ENCODE data around the gene AP1B1. TPM values are rescaled to one million over a fixed set of nuclear protein-coding genes. Genes with fewer than 3 reads are reported as not detected.

The AP1B1 gene
- total RNA-seq, 4 donors from 2014 or later, result 50.9 to 74.1 (median 55.8) TPM

GRCh38 chr22:29353286-29353685 lies 35.1 kb downstream of the AP1B1 start:
- H3K9me3 ChIP-seq, result no peaks in the 10 kb centered on the region
- no peak overlapping the region for H3K27ac ChIP-seq
- H3K4me3 ChIP-seq, result no peak overlapping the region
- TF ChIP-seq POLR2A (IDR thresholded peaks at IDR 0.05), result no peak
- TF ChIP-seq CTCF (IDR thresholded peaks at IDR 0.05), result no peak
- ATAC-seq, result no peak
- H3K36me3 ChIP-seq, result peaks cover 0 to 100% of the 10 kb centered on the region in 2 donors
- H3K27me3 ChIP-seq, result no peaks in the 10 kb centered on the region
- H3K4me1 ChIP-seq, result no peaks in the 10 kb centered on the region
- WGBS, 2 donors (ENCODE audit: low coverage in 1 of 2), result 80 to 91% methylated on average over 3 to 7 of the region's 11 CpGs

GRCh38 chr22:29352778-29353177 lies 35.6 kb downstream of the AP1B1 start:
- Histone ChIP-seq H3K9me3 (no peaks in the 10 kb centered on the region), H3K36me3 (peaks cover 0 to 100% of the 10 kb centered on the region in 2 donors), H3K4me3 (no peak overlapping the region), H3K27ac (no peak overlapping the region), H3K4me1 (no peaks in the 10 kb centered on the region), H3K27me3 (no peaks in the 10 kb centered on the region)
- WGBS, 2 donors (ENCODE audit: low coverage in 1 of 2), result 83 to 90% methylated on average over 6 to 7 of the region's 9 CpGs
- TF ChIP-seq EP300 (IDR thresholded peaks at IDR 0.05), result no peak
- no peak for TF ChIP-seq POLR2A (IDR thresholded peaks at IDR 0.05)
- TF ChIP-seq CTCF (IDR thresholded peaks at IDR 0.05), result no peak
- TF ChIP-seq POLR2AphosphoS5 (IDR thresholded peaks at IDR 0.05), result no peak
- no peak for ATAC-seq

GRCh38 chr22:29351891-29352290 lies 36.5 kb downstream of the AP1B1 start:
- Histone ChIP-seq H3K9me3 (no peaks in the 10 kb centered on the region), H3K27me3 (no peaks in the 10 kb centered on the region), H3K27ac (no peak overlapping the region), H3K4me3 (no peak overlapping the region), H3K36me3 (peaks cover 0 to 100% of the 10 kb centered on the region in 2 donors), H3K4me1 (peaks cover 0 to 5% (median 0%) of the 10 kb centered on the region in 3 donors)
- TF ChIP-seq POLR2A (IDR thresholded peaks at IDR 0.05) (no peak), EP300 (IDR thresholded peaks at IDR 0.05) (no peak), CTCF (IDR thresholded peaks at IDR 0.05) (no peak), POLR2AphosphoS5 (IDR thresholded peaks at IDR 0.05) (no peak)
- WGBS, 2 donors (ENCODE audit: low coverage in 1 of 2), result 80 to 83% methylated on average over 2 to 8 of the region's 9 CpGs
- no peak for ATAC-seq

GRCh38 chr22:29351042-29351441 lies 37.3 kb downstream of the AP1B1 start:
- TF ChIP-seq CTCF (IDR thresholded peaks at IDR 0.05) (no peak), EP300 (IDR thresholded peaks at IDR 0.05) (no peak)
- H3K27me3 ChIP-seq, result no peaks in the 10 kb centered on the region
- ATAC-seq, result no peak
- peaks cover 0 to 13% (median 0%) of the 10 kb centered on the region in 3 donors for H3K4me1 ChIP-seq
- no peak overlapping the region for H3K4me3 ChIP-seq
- 100% methylated on average over 6 of the region's 6 CpGs; no CpG with 5 or more reads in 1 of the 2 donors for WGBS, 2 donors (ENCODE audit: low coverage in 1 of 2)
- peaks cover 0 to 100% of the 10 kb centered on the region in 2 donors for H3K36me3 ChIP-seq
- H3K9me3 ChIP-seq, result no peaks in the 10 kb centered on the region
- no peak overlapping the region for H3K27ac ChIP-seq

- H3K9me3 ChIP-seq, result no peaks in the 10 kb centered on the region
- H3K27me3 ChIP-seq, result no peaks in the 10 kb centered on the region
- peaks cover 0 to 33% (median 0%) of the 10 kb centered on the region in 3 donors for H3K4me1 ChIP-seq
- peaks cover 0 to 88% of the 10 kb centered on the region in 2 donors for H3K36me3 ChIP-seq
- H3K27ac ChIP-seq, result no peak overlapping the region
- ATAC-seq, result no peak
- TF ChIP-seq EP300 (IDR thresholded peaks at IDR 0.05) (no peak), CTCF (IDR thresholded peaks at IDR 0.05) (no peak), POLR2A (IDR thresholded peaks at IDR 0.05) (no peak), POLR2AphosphoS5 (IDR thresholded peaks at IDR 0.05) (no peak)
- H3K4me3 ChIP-seq, result no peak overlapping the region
- 83 to 96% methylated on average over 7 to 14 of the region's 18 CpGs for WGBS, 2 donors (ENCODE audit: low coverage in 1 of 2)
Observed at GRCh38 chr22:29348956-29349355, 39.4 kb downstream of the AP1B1 start.
